HepG2 (cell line): ENCODE measurements around the gene C12orf60. TPM values are rescaled to one million over a fixed set of nuclear protein-coding genes. Genes with fewer than 3 reads are reported as not detected.

Source experiments
- ATAC-seq: fragments of 200-7000 bp; cut with Tn5 transposase; 3 replicates; pipeline ENCODE4 v1.9.1; 2020; ENCODE audit warnings: mild to moderate bottlenecking, moderate library complexity
- BruUV-seq: library from RNA; stranded (reverse); fragments of 400-500 nt; replicated peaks from 2 replicates; lab custom pipeline; 2021; lab: Mats Ljungman, UMichigan
- CTCF ChIA-PET: fragments of 300-600 bp; formaldehyde crosslinking; extraction: SDS; loops from one replicate; lab custom pipeline; 2021; ENCODE audit warnings: low total read pairs, inconsistent platforms, low intra/inter-chr PET ratio; lab: Yijun Ruan, JAX
- POLR2A ChIA-PET: fragments of 350-600 bp; sonication (Branson Sonifier 250); formaldehyde crosslinking; loops from one replicate; lab custom pipeline; 2020; ENCODE audit warnings: antibody characterized with exemption, inconsistent platforms; lab: Yijun Ruan, JAX
- DNase-seq: peaks from one replicate; pipeline ENCODE4 v3.0.0-alpha.2; 2015; ENCODE audit warnings: low spot score
- FAIRE-seq: peaks from 3 replicates; lab custom pipeline; 2011; peaks lifted over from hg19 to GRCh38; lab: Jason Lieb, UNC
- H2AFZ ChIP-seq: one replicate; pipeline ENCODE4 v1.6.1; 2011; ENCODE audit warnings: low read length, inconsistent platforms
- H3K27ac ChIP-seq: fragments of 300-600 bp; 3 replicates; pipeline ENCODE4 v1.8.0; 2011; ENCODE audit warnings: mixed run types, mild to moderate bottlenecking, mixed read lengths, low read length, inconsistent platforms; ENCODE audit not compliant: insufficient read depth; ENCODE audit errors: extremely low read length
- H3K27me3 ChIP-seq, 2 experiments: fragments of 200-600 bp in 1 of 2; 2 replicates in 1 of 2; 3 replicates in 1 of 2; pipeline versions ENCODE4 v1.6.0 to v1.8.0; 2011; ENCODE audit warnings: low read length in 2 of 2, mild to moderate bottlenecking in 2 of 2, moderate library complexity in 2 of 2, inconsistent platforms in 1 of 2; ENCODE audit not compliant: insufficient read depth in 2 of 2, control insufficient read depth in 1 of 2
- H3K36me3 ChIP-seq, 2 experiments: fragments of 200-600 bp in 1 of 2; replicated peaks in 1 of 2; 2 replicates in 1 of 2; 3 replicates in 1 of 2; pipeline versions ENCODE4 v1.5.1 to v1.8.0; 2011; ENCODE audit warnings: low read length in 2 of 2, inconsistent platforms in 1 of 2; ENCODE audit not compliant: insufficient read depth in 2 of 2, control insufficient read depth in 1 of 2
- H3K4me1 ChIP-seq: 2 replicates; pipeline ENCODE4 v1.5.1; 2012; ENCODE audit warnings: low read length, inconsistent platforms; ENCODE audit not compliant: insufficient read depth
- H3K4me2 ChIP-seq: 2 replicates; pipeline ENCODE4 v1.6.0; 2011; ENCODE audit warnings: low read depth, low read length, inconsistent platforms
- H3K4me3 ChIP-seq, 3 experiments: fragments of 200-600 bp in 1 of 3; sonication (generic), shearing (Covaris generic) in 1 of 3; replicated peaks in 1 of 3; 2 replicates each; pipeline ENCODE4 v1.5.1; 2011 to 2016; ENCODE audit warnings: low read length in 3 of 3, inconsistent platforms in 2 of 3, low read depth in 2 of 3, mild to moderate bottlenecking in 2 of 3, control low read depth in 1 of 3, mixed read lengths in 1 of 3; ENCODE audit not compliant: insufficient read depth in 1 of 3
- H3K79me2 ChIP-seq: one replicate; pipeline ENCODE4 v1.6.1; 2011; ENCODE audit warnings: low read length, inconsistent platforms; ENCODE audit not compliant: insufficient read depth
- H3K9ac ChIP-seq: 2 replicates; pipeline ENCODE4 v1.6.0; 2011; ENCODE audit warnings: mild to moderate bottlenecking, low read depth, low read length, inconsistent platforms; ENCODE audit not compliant: insufficient read depth
- H3K9me3 ChIP-seq: 2 replicates; pipeline ENCODE4 v1.5.1; 2012; ENCODE audit warnings: mild to moderate bottlenecking, low read length
- H4K20me1 ChIP-seq: 2 replicates; pipeline ENCODE4 v1.6.0; 2011; ENCODE audit warnings: inconsistent platforms, mild to moderate bottlenecking, low read length, moderate library complexity; ENCODE audit not compliant: insufficient read depth
- RFXAP ChIP-seq: sonication (generic); formaldehyde crosslinking; IDR thresholded peaks from 2 replicates; pipeline ENCODE4 v1.4.0; 2020; ENCODE audit warnings: missing genetic modification reagents, borderline replicate concordance
- SIX4 ChIP-seq: sonication (generic); formaldehyde crosslinking; IDR thresholded peaks from 2 replicates; pipeline ENCODE4 v1.4.0; 2020; ENCODE audit warnings: missing genetic modification reagents
- ZNF205 ChIP-seq: IDR thresholded peaks from 2 replicates; pipeline ENCODE4 v1.6.1; 2018; ENCODE audit warnings: missing biosample characterization, missing genetic modification reagents
- ZNF280B ChIP-seq: sonication (generic); formaldehyde crosslinking; IDR thresholded peaks from 2 replicates; pipeline ENCODE4 v1.5.0; 2020; ENCODE audit warnings: missing genetic modification reagents, mild to moderate bottlenecking, borderline replicate concordance
- ZNF362 ChIP-seq: sonication (generic); formaldehyde crosslinking; IDR thresholded peaks from 2 replicates; pipeline ENCODE4 v1.4.0; 2020; ENCODE audit warnings: missing genetic modification reagents, mild to moderate bottlenecking, borderline replicate concordance
- ZNF430 ChIP-seq: sonication (generic); formaldehyde crosslinking; IDR thresholded peaks from 2 replicates; pipeline ENCODE4 v1.9.0; 2021; ENCODE audit warnings: mild to moderate bottlenecking, missing genetic modification reagents
- WGBS: methylation state at CpG from one replicate; pipeline ENCODE4 v1.1.6; 2017; ENCODE audit warnings: low lambda C conversion rate; 5-methylcytosine and 5-hydroxymethylcytosine counted together
- in situ Hi-C: cut with HindIII; loops from 2 replicates; pipeline ENCODE4 v1.10.0; 2017; ENCODE audit warnings: low pct_unique_long_range_greater_than_20kb; ENCODE audit not compliant: extremely low pct_ligation_motif_present
- intact Hi-C: fragments of 100-400 bp; cut with micrococcal nuclease; formaldehyde crosslinking; loops from one replicate; pipeline ENCODE4 v1.10.0; 2022; ENCODE audit not compliant: unreplicated experiment
- polyA plus RNA-seq, 8 experiments: library from polyadenylated mRNA; depleted of rRNA in 3 of 8; stranded (reverse) in 7 of 8; unstranded in 1 of 8; fragments of >200 nt; fragmentation: Illumina TruSeq in 4 of 8; extraction: Trizol in 4 of 8; gene quantifications; 2 replicates each; pipeline versions ENCODE4 v1.2.1 to v1.2.3, GENCODE V29; 2011 to 2016; ENCODE audit warnings: low read depth in 4 of 8, missing spikeins in 1 of 8, mixed read lengths in 1 of 8; ENCODE audit not compliant: insufficient read depth in 1 of 8
- total RNA-seq, 5 experiments: library from RNA; depleted of rRNA; stranded (reverse); fragments of >200 nt; fragmentation: Illumina TruSeq; extraction: Trizol; gene quantifications; 2 replicates each; pipeline ENCODE4 v1.2.3, GENCODE V29; 2016; ENCODE audit warnings: low read depth in 1 of 5

Gene C12orf60
- total and polyA plus RNA-seq, 2 of the 13 experiments (the other 11 are each of a cell fraction or from before 2014, with no cell fraction given) = 0.55 to 1.4 TPM

GRCh38 chr12:14853961-14854360 lies 50.5 kb downstream of the C12orf60 start:
- intact Hi-C loops = no loop called here
- ATAC-seq (no peak), DNase-seq (no peak), FAIRE-seq (no peak)
- 46% methylated on average over 3 of the region's 3 CpGs for WGBS
- POLR2A ChIA-PET = no interaction called here
- Histone ChIP-seq H3K36me3 (no peaks in the 10 kb centered on the region), H2AFZ (no peak overlapping the region), H3K79me2 (no peaks in the 10 kb centered on the region), H4K20me1 (no peaks in the 10 kb centered on the region), H3K9ac (no peak overlapping the region), H3K27ac (no peak overlapping the region), H3K9me3 (no peaks in the 10 kb centered on the region), H3K4me2 (no peak overlapping the region), H3K4me3 (no peak overlapping the region), H3K4me1 (peaks cover 10% of the 10 kb centered on the region), H3K27me3 (no peaks in the 10 kb centered on the region)
- no peak for TF ChIP-seq ZNF362 (CRISPR knock-in tag)
- no peak for TF ChIP-seq RFXAP (CRISPR knock-in tag)
- no peak for TF ChIP-seq ZNF430 (CRISPR knock-in tag)
- TF ChIP-seq SIX4 (CRISPR knock-in tag) = no peak
- no peak for TF ChIP-seq ZNF280B
- no peak for TF ChIP-seq ZNF205 (CRISPR knock-in tag)
- CTCF ChIA-PET = no interaction called here
- no TSS peak for BruUV-seq
- in situ Hi-C loops = no loop called here
